Stimulated activated CD8-positive, alpha-beta memory T cell treated with anti-CD3 and anti-CD28 coated beads, Interleukin-2, amount 100 ng/mL, for 48 hours (primary cell): ENCODE results near the gene STAT5B.
A peak's percentile ranks its signal among the peaks of the same experiment; 100 is the strongest.
"Not testable (repeated sequence)": the region's sequence is repeated elsewhere in the genome, so short reads cannot be mapped to it uniquely, and the experiment has no call there.

Experiments
- DNase-seq, 2 donors: peaks; one replicate each; pipeline ENCODE4 v3.0.0-alpha.2; 2020; ENCODE audit warnings: low read depth in 2 of 2

STAT5B gene

GRCh38 chr17:42268236-42268635, 8.0 kb downstream of the STAT5B start:
- DNase-seq: no peak

- no peak for DNase-seq
Observed at GRCh38 chr17:42266918-42267766, 9.0 kb downstream of the STAT5B start.

- DNase-seq: no peak
Observed at GRCh38 chr17:42266462-42266861, 9.7 kb downstream of the STAT5B start.

- DNase-seq: not testable (repeated sequence)
Observed at GRCh38 chr17:42264366-42264765, 11.8 kb downstream of the STAT5B start.

GRCh38 chr17:42260318-42260717, 15.9 kb downstream of the STAT5B start:
- DNase-seq: no peak

GRCh38 chr17:42255445-42255844, 20.7 kb downstream of the STAT5B start:
- no peak for DNase-seq

- no peak for DNase-seq
Observed at GRCh38 chr17:42253578-42253977, 22.6 kb downstream of the STAT5B start.

- DNase-seq: no peak
Observed at GRCh38 chr17:42252597-42253550, 23.3 kb downstream of the STAT5B start.

GRCh38 chr17:42251115-42251514, 25.1 kb downstream of the STAT5B start:
- DNase-seq: no peak

GRCh38 chr17:42249681-42250446, 26.3 kb downstream of the STAT5B start:
- no peak for DNase-seq

GRCh38 chr17:42248351-42249179, 27.6 kb downstream of the STAT5B start:
- DNase-seq: peak; percentile 34 to 56

- no peak for DNase-seq
Observed at GRCh38 chr17:42247734-42248133, 28.5 kb downstream of the STAT5B start.

GRCh38 chr17:42246515-42246914, 29.7 kb downstream of the STAT5B start:
- no peak for DNase-seq

GRCh38 chr17:42245183-42245582, 31.0 kb downstream of the STAT5B start:
- not testable (repeated sequence) for DNase-seq

GRCh38 chr17:42244116-42244515, 32.1 kb downstream of the STAT5B start:
- not testable (repeated sequence) for DNase-seq

- no peak for DNase-seq
Observed at GRCh38 chr17:42243493-42243982, 32.7 kb downstream of the STAT5B start.

- no peak for DNase-seq
Observed at GRCh38 chr17:42241871-42242270, 34.3 kb downstream of the STAT5B start.

GRCh38 chr17:42240863-42241262, 35.3 kb downstream of the STAT5B start:
- DNase-seq: not testable (repeated sequence)

- DNase-seq: no peak
Observed at GRCh38 chr17:42240201-42240600, 36.0 kb downstream of the STAT5B start.

- not testable (repeated sequence) for DNase-seq
Observed at GRCh38 chr17:42239576-42239975, 36.6 kb downstream of the STAT5B start.

GRCh38 chr17:42236760-42237159, 39.4 kb downstream of the STAT5B start:
- DNase-seq: no peak
